LNCAP (cell line): Measurements from ENCODE around the gene GRIK2.

Source experiments
- CTCF ChIP-seq: fragments of 450-650 bp; IDR thresholded peaks from 2 replicates; pipeline ENCODE4 v1.5.1; 2017; ENCODE audit warnings: mild to moderate bottlenecking

The GRIK2 gene

GRCh38 chr6:101607111-101607690 lies 213.7 kb downstream of the GRIK2 start:
- TF ChIP-seq CTCF = no peak

DNA sequence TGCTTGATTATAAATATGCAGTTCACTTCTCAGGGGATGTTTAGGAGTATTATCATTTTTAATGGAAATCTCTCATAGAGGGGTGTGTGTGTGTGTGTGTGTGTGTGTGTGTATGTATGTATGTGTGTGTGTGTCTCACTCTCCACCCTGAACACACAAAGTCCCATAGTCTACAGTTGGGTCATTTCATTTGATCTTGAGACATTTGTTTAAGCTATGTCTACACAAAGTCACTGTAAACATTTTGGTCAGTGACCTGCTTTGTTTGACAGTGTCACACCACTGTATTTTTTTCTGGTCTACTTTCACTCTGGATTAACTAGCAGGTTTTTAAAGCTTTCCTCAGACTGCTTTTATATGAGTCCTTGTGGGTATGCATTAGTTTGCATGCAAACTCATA lies 215.2 kb downstream of the GRIK2 start:
- TF ChIP-seq CTCF = no peak

DNA sequence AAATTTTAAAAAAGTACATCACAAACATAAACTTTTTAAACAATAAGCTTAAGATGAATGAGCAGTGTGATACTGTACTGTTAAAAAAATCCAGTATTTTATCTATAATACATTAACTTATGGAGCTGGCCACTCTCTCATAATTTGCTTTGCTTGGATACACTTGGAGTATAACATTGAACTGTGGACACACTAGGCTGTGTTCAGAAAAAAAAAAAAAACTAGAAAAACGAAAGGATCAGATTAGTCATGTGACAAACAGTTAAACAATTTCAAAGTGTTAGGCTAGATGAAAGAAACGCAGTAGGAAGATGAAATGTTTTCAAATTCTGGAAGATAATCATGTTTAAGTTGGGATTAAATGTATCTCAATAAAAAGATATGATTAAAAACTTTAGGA lies 220.0 kb downstream of the GRIK2 start:
- TF ChIP-seq CTCF = no peak

DNA sequence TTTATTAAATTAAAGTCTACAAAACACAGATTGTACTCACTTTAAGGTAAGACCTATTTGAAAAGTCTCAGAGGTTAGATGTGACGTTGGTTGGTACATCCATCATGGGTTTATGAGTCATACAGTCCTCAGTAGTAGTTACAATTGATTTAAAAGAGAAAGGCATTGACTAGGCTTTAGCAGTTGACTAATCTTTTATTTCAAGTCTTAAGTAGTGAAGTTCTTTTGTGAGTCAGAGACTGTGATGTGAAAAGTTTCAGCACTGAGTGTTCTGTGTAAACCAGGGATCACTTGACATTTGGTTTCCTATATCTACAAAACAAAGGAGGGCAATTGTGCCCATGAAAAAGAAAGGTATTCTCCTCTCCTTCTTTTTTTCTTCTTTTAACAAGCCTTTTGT lies 221.3 kb downstream of the GRIK2 start:
- TF ChIP-seq CTCF = no peak

GRCh38 chr6:101626269-101626668 lies 232.8 kb downstream of the GRIK2 start:
- no peak for TF ChIP-seq CTCF

DNA sequence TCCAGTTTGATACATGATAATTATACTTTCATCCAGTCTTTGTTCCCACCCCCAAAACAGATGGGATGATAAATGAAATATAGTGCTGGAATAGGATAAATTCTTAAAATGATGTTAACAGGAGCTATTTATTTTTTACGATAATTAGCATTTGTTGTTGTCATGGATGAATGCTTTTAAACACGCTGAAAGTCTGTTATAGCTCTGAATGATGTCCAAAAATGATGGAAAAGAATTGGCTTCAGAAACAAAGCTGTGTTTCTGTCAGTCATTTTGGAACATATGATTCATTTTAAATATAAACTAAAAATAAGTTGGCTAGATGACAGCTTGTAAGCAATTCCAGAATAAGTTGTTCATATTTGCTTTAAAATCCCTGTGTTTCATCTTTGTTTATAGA lies 237.4 kb downstream of the GRIK2 start:
- TF ChIP-seq CTCF = no peak

DNA sequence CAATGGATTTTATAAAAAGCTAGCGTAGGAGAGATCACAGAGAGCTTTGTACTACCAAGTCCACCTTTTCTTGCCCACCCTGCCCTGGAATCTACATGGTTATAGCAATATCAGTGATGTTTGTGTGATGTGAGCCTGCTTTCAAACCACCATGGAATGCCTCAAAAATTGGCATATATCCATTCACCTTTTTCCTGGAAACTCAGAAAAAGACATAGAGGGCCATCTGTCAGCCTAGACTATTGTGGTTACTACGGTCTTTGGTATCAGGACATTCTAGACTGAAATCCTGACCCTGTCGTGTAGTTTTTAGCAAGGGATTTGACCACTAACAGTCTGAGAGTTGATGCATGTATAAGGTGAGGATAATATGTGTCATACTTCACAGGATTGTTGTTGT lies 239.6 kb downstream of the GRIK2 start:
- TF ChIP-seq CTCF = no peak

- TF ChIP-seq CTCF = no peak
Observed at GRCh38 chr6:101640131-101640530, 246.6 kb downstream of the GRIK2 start.
